ENCODE measurements around the gene DEAF1. TPM values are rescaled to one million over a fixed set of nuclear protein-coding genes. Genes with fewer than 3 reads are reported as not detected.

Gene DEAF1
- total and polyA plus RNA-seq, 2 of the 13 experiments (the other 11 are each of a cell fraction or from before 2014, with no cell fraction given): 22.3 to 29.6 TPM

- no peak for TF ChIP-seq ZFP91 (CRISPR knock-in tag; IDR thresholded peaks at IDR 0.05; ENCODE audit: borderline replicate concordance)
- peak; percentile 64 for TF ChIP-seq RBM22 (optimal IDR thresholded peaks at IDR 0.05; ENCODE audit: low read length)
- TF ChIP-seq SMAD3 (CRISPR knock-in tag; IDR thresholded peaks at IDR 0.05): no peak
- TF ChIP-seq ZNF414 (CRISPR knock-in tag; IDR thresholded peaks at IDR 0.05): no peak
- TF ChIP-seq PRDM4 (CRISPR knock-in tag; IDR thresholded peaks at IDR 0.05; ENCODE audit: borderline replicate concordance): no peak
- no peak for TF ChIP-seq FOXA1 (IDR thresholded peaks at IDR 0.05)
- TF ChIP-seq FOXA1 (CRISPR knock-in tag; IDR thresholded peaks at IDR 0.05): no peak
- no peak for TF ChIP-seq PPARG (CRISPR knock-in tag; conservative IDR thresholded peaks at IDR 0.05)
- no peak for TF ChIP-seq TIGD3 (CRISPR knock-in tag; IDR thresholded peaks at IDR 0.05; ENCODE audit: borderline replicate concordance)
- no peak for TF ChIP-seq ZNF597 (CRISPR knock-in tag; IDR thresholded peaks at IDR 0.05)
- peak; percentile 66; the same call in 1 of the 2 replicates for TF ChIP-seq AKAP8 (CRISPR knock-in tag; IDR thresholded peaks at IDR 0.05)
- TF ChIP-seq ZNF674 (CRISPR knock-in tag; IDR thresholded peaks at IDR 0.05; ENCODE audit: low read depth): no peak
- no peak for TF ChIP-seq NFYC (CRISPR knock-in tag; IDR thresholded peaks at IDR 0.05)
- TF ChIP-seq MLXIP (CRISPR knock-in tag; IDR thresholded peaks at IDR 0.05; ENCODE audit: borderline replicate concordance): no peak
- TF ChIP-seq KDM2A (CRISPR knock-in tag; IDR thresholded peaks at IDR 0.05; ENCODE audit: borderline replicate concordance, low read depth): 0 out of 2 replicates have a peak, but pooled peaks have one; percentile 30
These were observed 3.6 kb upstream of the DEAF1 start (continued) for GRCh38 chr11:698493-699115.
